ENCODE data around the gene TTBK2.
"Not testable (repeated sequence)": the region's sequence is repeated elsewhere in the genome, so short reads cannot be mapped to it uniquely, and the experiment has no call there.

TTBK2 gene

GRCh38 chr15:42820811-42821210 lies 99.8 kb downstream of the TTBK2 start:
- no peak for DNase-seq

- no peak for DNase-seq
These were observed 100.8 kb downstream of the TTBK2 start for GRCh38 chr15:42819786-42820185.

GRCh38 chr15:42811433-42811832 lies 109.1 kb downstream of the TTBK2 start:
- no peak for DNase-seq

GRCh38 chr15:42808913-42809312 lies 111.7 kb downstream of the TTBK2 start:
- no peak for DNase-seq

- no peak for DNase-seq
These were observed 115.3 kb downstream of the TTBK2 start for GRCh38 chr15:42805266-42805665.

- DNase-seq = no peak
These were observed 115.8 kb downstream of the TTBK2 start for GRCh38 chr15:42804739-42805138.

GRCh38 chr15:42803436-42803835 lies 117.1 kb downstream of the TTBK2 start:
- no peak for DNase-seq

- DNase-seq = no peak
These were observed 118.4 kb downstream of the TTBK2 start for GRCh38 chr15:42802168-42802567.

- DNase-seq = no peak
These were observed 119.7 kb downstream of the TTBK2 start for GRCh38 chr15:42800731-42801474.

GRCh38 chr15:42798802-42799201 lies 121.8 kb downstream of the TTBK2 start:
- no peak for DNase-seq

- no peak for DNase-seq
These were observed 123.4 kb downstream of the TTBK2 start for GRCh38 chr15:42796955-42797782.

- no peak for DNase-seq
These were observed 131.9 kb downstream of the TTBK2 start for GRCh38 chr15:42788725-42789124.

GRCh38 chr15:42786978-42787377 lies 133.6 kb downstream of the TTBK2 start:
- DNase-seq = no peak

GRCh38 chr15:42785569-42785968 lies 135.0 kb downstream of the TTBK2 start:
- DNase-seq = no peak

GRCh38 chr15:42784705-42785104 lies 135.9 kb downstream of the TTBK2 start:
- DNase-seq = no peak

- no peak for DNase-seq
These were observed 137.9 kb downstream of the TTBK2 start for GRCh38 chr15:42782716-42783115.

- no peak for DNase-seq
These were observed 145.2 kb downstream of the TTBK2 start for GRCh38 chr15:42775416-42775815.

GRCh38 chr15:42772901-42773300 lies 147.7 kb downstream of the TTBK2 start:
- DNase-seq = no peak

- DNase-seq = peak; percentile 83
These were observed 148.4 kb downstream of the TTBK2 start for GRCh38 chr15:42772144-42772543.

- DNase-seq = not testable (repeated sequence)
These were observed 154.5 kb downstream of the TTBK2 start for GRCh38 chr15:42766109-42766508.

- not testable (repeated sequence) for DNase-seq
These were observed 156.3 kb downstream of the TTBK2 start for GRCh38 chr15:42764154-42764731.

- DNase-seq = not testable (repeated sequence)
These were observed 158.8 kb downstream of the TTBK2 start for GRCh38 chr15:42761813-42762212.

GRCh38 chr15:42760759-42761158 lies 159.8 kb downstream of the TTBK2 start:
- no peak for DNase-seq

- DNase-seq = no peak
These were observed 161.5 kb downstream of the TTBK2 start for GRCh38 chr15:42759093-42759492.

All from NCI-H446 treated with DMSO at 0.1 percent for 48 hours (cell line).